ENCODE measurements around the gene CCDC187. TPM values are rescaled to one million over a fixed set of nuclear protein-coding genes. Genes with fewer than 3 reads are reported as not detected.

CCDC187 gene
- total RNA-seq, 4 donors from 2014 or later, result 0.27 to 5.1 (median 2.2) TPM

GRCh38 chr9:136286359-136286986 is 17.4 kb downstream of the CCDC187 start:
- DNase-seq, result no peak
- no peaks in the 10 kb centered on the region for H3K4me1 ChIP-seq
- H3K9me3 ChIP-seq, result no peaks in the 10 kb centered on the region
- TF ChIP-seq CTCF (IDR thresholded peaks at IDR 0.05), result no peak
- no peak for TF ChIP-seq POLR2A (IDR thresholded peaks at IDR 0.05)
- H3K27me3 ChIP-seq, result no peaks in the 10 kb centered on the region
- intact Hi-C loops (cut with DNase I; ENCODE audit: low total_unique reads), result no loop called here
- H3K4me3 ChIP-seq, result no peak overlapping the region
- H3K36me3 ChIP-seq, result no peaks in the 10 kb centered on the region
- no peak overlapping the region for H3K27ac ChIP-seq

- H3K36me3 ChIP-seq, result no peaks in the 10 kb centered on the region
- no peaks in the 10 kb centered on the region for H3K9me3 ChIP-seq
- H3K27ac ChIP-seq, result no peak overlapping the region
- TF ChIP-seq CTCF (IDR thresholded peaks at IDR 0.05), result no peak
- no peak for TF ChIP-seq POLR2A (IDR thresholded peaks at IDR 0.05)
- no peaks in the 10 kb centered on the region for H3K4me1 ChIP-seq
- intact Hi-C loops (cut with DNase I; ENCODE audit: low total_unique reads), result no loop called here
- no peak for DNase-seq
- H3K4me3 ChIP-seq, result no peak overlapping the region
- H3K27me3 ChIP-seq, result no peaks in the 10 kb centered on the region
Measured at GRCh38 chr9:136285501-136286358, 18.2 kb downstream of the CCDC187 start.

- Histone ChIP-seq H3K4me3 (no peak overlapping the region), H3K27me3 (no peaks in the 10 kb centered on the region), H3K9me3 (no peaks in the 10 kb centered on the region), H3K27ac (no peak overlapping the region), H3K36me3 (no peaks in the 10 kb centered on the region), H3K4me1 (no peaks in the 10 kb centered on the region)
- TF ChIP-seq CTCF (IDR thresholded peaks at IDR 0.05) (no peak), POLR2A (IDR thresholded peaks at IDR 0.05) (no peak)
- intact Hi-C loops (cut with DNase I; ENCODE audit: low total_unique reads), result no loop called here
- DNase-seq, result no peak
Measured at GRCh38 chr9:136284951-136285350, 18.9 kb downstream of the CCDC187 start.

GRCh38 chr9:136284311-136284710 is 19.6 kb downstream of the CCDC187 start:
- H3K4me3 ChIP-seq, result no peak overlapping the region
- H3K4me1 ChIP-seq, result no peaks in the 10 kb centered on the region
- intact Hi-C loops (cut with DNase I; ENCODE audit: low total_unique reads), result no loop called here
- no peak for DNase-seq
- no peaks in the 10 kb centered on the region for H3K9me3 ChIP-seq
- no peaks in the 10 kb centered on the region for H3K27me3 ChIP-seq
- no peak overlapping the region for H3K27ac ChIP-seq
- no peaks in the 10 kb centered on the region for H3K36me3 ChIP-seq
- no peak for TF ChIP-seq POLR2A (IDR thresholded peaks at IDR 0.05)
- no peak for TF ChIP-seq CTCF (IDR thresholded peaks at IDR 0.05)

Measured in uterus (tissue), 4 donors.